Esophagus squamous epithelium (tissue), 4 donors: ENCODE measurements around the gene GRID2IP.

ENCODE experiments used
- POLR2A ChIP-seq, 4 donors: fragments of 450-650 bp; IDR thresholded peaks; one replicate each; pipeline ENCODE4 v1.6.1; 2017; ENCODE audit warnings: antibody characterized with exemption in 4 of 4, mild to moderate bottlenecking in 4 of 4, moderate library complexity in 3 of 4
- TF ChIP-seq, protein P1 (sequence below), 6 experiments: fragments of 450-650 bp in 4 of 6; fragments of 200-600 bp in 2 of 6; sonication (generic) in 2 of 6; IDR thresholded peaks; one replicate each; pipeline ENCODE4 v1.5.1; 2016 to 2019; ENCODE audit warnings: antibody characterized with exemption in 6 of 6, mild to moderate bottlenecking in 4 of 6, moderate library complexity in 4 of 6

DNA sequence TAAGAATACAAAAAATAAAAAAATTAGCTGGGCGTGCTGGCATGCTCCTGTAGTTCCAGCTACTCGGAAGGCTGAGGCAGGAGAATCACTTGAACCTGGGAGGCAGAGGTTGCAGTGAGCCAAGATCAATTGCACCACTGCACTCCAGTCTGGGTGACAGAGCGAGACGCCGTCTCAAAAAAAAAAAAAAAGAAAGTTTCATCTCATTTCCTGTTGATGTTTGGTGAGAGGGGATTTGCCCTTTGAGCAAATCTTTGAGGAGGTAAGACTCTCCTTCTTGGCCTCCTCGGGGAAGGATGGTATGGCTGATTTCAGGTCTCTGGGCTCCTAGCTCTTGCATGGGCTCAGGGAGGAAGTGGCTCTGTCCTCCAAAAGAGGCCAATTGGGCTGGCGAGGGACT lies 3.6 kb upstream of the GRID2IP start:
- TF ChIP-seq, protein P1, sequence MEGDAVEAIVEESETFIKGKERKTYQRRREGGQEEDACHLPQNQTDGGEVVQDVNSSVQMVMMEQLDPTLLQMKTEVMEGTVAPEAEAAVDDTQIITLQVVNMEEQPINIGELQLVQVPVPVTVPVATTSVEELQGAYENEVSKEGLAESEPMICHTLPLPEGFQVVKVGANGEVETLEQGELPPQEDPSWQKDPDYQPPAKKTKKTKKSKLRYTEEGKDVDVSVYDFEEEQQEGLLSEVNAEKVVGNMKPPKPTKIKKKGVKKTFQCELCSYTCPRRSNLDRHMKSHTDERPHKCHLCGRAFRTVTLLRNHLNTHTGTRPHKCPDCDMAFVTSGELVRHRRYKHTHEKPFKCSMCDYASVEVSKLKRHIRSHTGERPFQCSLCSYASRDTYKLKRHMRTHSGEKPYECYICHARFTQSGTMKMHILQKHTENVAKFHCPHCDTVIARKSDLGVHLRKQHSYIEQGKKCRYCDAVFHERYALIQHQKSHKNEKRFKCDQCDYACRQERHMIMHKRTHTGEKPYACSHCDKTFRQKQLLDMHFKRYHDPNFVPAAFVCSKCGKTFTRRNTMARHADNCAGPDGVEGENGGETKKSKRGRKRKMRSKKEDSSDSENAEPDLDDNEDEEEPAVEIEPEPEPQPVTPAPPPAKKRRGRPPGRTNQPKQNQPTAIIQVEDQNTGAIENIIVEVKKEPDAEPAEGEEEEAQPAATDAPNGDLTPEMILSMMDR (IDR thresholded peaks at IDR 0.05), result no peak
- no peak for TF ChIP-seq POLR2A (IDR thresholded peaks at IDR 0.05)
